Forelimb muscle (tissue), 1 donor: ENCODE data around the gene ANKRD12. TPM values are rescaled to one million over a fixed set of nuclear protein-coding genes. Genes with fewer than 3 reads are reported as not detected.

Source experiments
- polyA plus RNA-seq: library from polyadenylated mRNA; unstranded; fragments of 120-200 nt; gene quantifications from one replicate; pipeline ENCODE4 v1.2.1, GENCODE V29; 2013; ENCODE audit not compliant: insufficient read length

ANKRD12 gene
- polyA plus RNA-seq, 1 donor, result 18.9 TPM

Other genes starting within 250 kb of the ANKRD12 start
- 109 TPM for gene NDUFV2, start 34.1 kb upstream of the ANKRD12 start, polyA plus RNA-seq
- 46.1 TPM for gene TWSG1, start 198.0 kb downstream of the ANKRD12 start, polyA plus RNA-seq